Prostate gland (tissue), 2 donors: ENCODE results near the gene DENND1C.

Experiments
- CTCF ChIP-seq, 4 experiments: fragments of 200-600 bp in 2 of 4; fragments of 450-650 bp in 2 of 4; sonication (generic) in 2 of 4; IDR thresholded peaks; 1 replicate in 3 of 4; 2 replicates in 1 of 4; pipeline ENCODE4 v1.5.1; 2016 to 2019; ENCODE audit warnings: antibody characterized with exemption in 4 of 4, mild to moderate bottlenecking in 2 of 4, moderate library complexity in 2 of 4
- POLR2A ChIP-seq: fragments of 450-650 bp; IDR thresholded peaks from one replicate; pipeline ENCODE4 v1.6.1; 2016; ENCODE audit warnings: antibody characterized with exemption, mild to moderate bottlenecking

- no peak for TF ChIP-seq POLR2A
- no peak for TF ChIP-seq CTCF (IDR thresholded peaks at IDR 0.05)
These were observed 14.4 kb upstream of the DENND1C start for GRCh38 chr19:6495947-6496346.
